ENCODE data around the gene MBNL1.

MBNL1 gene

DNA sequence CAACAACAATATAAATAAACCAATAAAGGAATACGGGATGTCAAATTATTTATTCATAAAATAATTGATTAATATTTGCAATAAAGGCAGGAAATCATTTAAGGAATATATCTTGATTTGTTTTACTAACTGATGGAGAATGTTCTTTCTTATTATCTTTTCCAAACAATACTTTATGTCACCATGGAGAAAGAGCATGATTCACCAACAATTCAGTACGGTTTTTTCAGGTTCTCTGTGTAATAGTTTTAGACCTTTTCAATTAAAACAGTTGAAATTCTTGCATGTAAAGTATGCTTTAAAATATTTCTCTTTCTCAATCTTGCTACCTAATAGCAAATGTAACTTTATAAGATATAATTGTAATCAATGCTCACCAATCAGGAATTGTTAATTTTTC is 41.7 kb upstream of the MBNL1 start:
- DNase-seq (ENCODE audit: extremely low spot score), result no peak
- TF ChIP-seq, protein P1, sequence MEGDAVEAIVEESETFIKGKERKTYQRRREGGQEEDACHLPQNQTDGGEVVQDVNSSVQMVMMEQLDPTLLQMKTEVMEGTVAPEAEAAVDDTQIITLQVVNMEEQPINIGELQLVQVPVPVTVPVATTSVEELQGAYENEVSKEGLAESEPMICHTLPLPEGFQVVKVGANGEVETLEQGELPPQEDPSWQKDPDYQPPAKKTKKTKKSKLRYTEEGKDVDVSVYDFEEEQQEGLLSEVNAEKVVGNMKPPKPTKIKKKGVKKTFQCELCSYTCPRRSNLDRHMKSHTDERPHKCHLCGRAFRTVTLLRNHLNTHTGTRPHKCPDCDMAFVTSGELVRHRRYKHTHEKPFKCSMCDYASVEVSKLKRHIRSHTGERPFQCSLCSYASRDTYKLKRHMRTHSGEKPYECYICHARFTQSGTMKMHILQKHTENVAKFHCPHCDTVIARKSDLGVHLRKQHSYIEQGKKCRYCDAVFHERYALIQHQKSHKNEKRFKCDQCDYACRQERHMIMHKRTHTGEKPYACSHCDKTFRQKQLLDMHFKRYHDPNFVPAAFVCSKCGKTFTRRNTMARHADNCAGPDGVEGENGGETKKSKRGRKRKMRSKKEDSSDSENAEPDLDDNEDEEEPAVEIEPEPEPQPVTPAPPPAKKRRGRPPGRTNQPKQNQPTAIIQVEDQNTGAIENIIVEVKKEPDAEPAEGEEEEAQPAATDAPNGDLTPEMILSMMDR (IDR thresholded peaks at IDR 0.05; ENCODE audit: control extremely low read depth, extremely low read depth, low read depth, missing control alignments), result no peak
- CTCF ChIA-PET, result no interaction called here
- POLR2A ChIA-PET, result no interaction called here

DNA sequence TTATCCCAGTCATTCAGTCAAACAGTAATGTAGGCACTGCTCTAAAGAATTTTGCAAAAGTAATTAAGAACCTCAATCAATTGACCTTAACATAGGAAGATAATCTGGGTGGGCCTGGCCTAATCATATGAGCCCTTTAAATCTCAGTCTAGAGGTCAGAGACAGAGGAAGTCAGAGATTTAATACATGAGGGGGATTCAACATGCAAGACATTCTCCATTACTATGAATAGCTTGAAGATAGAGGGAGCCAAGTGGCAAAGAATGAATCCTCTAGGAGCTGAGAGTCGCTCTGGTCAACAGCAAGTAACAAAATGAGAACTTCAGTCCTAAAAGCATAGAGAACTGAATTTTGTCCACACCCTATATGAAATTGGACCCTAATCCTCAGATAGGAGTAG is 39.0 kb upstream of the MBNL1 start:
- ChIA-PET CTCF (interaction anchor here (1.8 kb wide), 1 partner anchor 26 kb away, joined by 6 read pairs; no protein-coding TSS in a partner anchor), POLR2A (no interaction called here)
- no peak for DNase-seq (ENCODE audit: extremely low spot score)
- TF ChIP-seq, protein P1 (IDR thresholded peaks at IDR 0.05; ENCODE audit: control extremely low read depth, extremely low read depth, low read depth, missing control alignments), result no peak

DNA sequence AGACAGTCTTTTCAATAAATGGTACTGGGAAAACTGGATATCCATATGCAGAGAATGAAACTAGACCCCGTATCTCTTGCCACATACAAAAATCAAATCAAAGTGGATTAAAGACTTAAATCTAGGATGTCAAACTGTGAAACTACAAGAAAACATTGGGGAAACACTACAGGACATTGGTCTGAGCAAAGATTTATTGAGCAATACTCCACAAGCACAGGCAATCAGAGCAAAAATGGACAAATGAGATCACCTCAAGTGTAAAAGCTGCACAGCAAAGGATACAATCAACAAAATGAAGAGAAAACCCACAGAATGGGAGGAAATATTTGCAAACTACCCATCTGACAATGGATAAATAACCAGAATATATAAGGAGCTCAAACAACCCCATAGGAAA is 38.4 kb upstream of the MBNL1 start:
- TF ChIP-seq, protein P1 (IDR thresholded peaks at IDR 0.05; ENCODE audit: control extremely low read depth, extremely low read depth, low read depth, missing control alignments), result no peak
- CTCF ChIA-PET, result interaction anchor here (1.8 kb wide), 1 partner anchor 26 kb away, joined by 6 read pairs; no protein-coding TSS in a partner anchor

DNA sequence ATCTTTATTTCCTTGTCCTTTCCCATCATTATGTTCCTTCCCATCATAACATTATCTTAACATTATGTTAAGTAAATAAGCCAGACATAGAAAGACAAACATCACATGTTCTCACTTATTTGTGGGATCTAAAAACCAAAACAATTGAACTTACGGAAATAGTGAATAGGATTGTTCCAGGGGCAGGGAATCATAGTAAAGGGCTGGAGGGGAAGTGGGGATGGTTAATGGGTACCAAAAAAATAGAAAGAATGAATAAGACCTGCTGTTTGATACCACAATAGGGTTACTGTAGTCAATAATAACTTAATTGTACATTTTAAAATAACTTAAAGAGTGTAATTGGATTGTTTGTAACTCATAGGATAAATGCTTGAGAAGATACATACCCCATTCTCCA is 36.7 kb upstream of the MBNL1 start:
- no peak for DNase-seq (ENCODE audit: extremely low spot score)
- ChIA-PET CTCF (no interaction called here), POLR2A (no interaction called here)
- TF ChIP-seq, protein P1 (IDR thresholded peaks at IDR 0.05; ENCODE audit: control extremely low read depth, extremely low read depth, low read depth, missing control alignments), result no peak

More for the DNA sequence above, 38.4 kb upstream of the MBNL1 start:
- POLR2A ChIA-PET, result no interaction called here
- no peak for DNase-seq (ENCODE audit: extremely low spot score)

DNA sequence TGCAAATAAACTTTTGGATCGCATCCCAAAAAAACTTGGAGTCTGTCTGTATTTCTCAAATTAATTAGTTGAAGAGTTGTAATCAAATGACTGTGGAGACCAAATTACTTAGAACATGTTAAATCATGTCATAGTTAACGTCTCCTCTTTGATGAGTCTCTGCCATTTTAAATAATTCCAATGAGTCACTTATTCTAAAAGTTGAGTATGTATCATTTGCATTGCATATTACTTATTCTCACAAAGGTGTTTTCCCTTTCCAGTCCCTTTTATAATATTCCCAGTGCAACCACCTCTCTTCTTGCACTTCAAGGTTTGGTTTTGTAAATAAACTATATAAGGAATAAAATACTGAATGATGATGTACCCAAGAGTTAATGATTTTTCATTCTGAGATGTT is 36.0 kb upstream of the MBNL1 start:
- TF ChIP-seq, protein P1 (IDR thresholded peaks at IDR 0.05; ENCODE audit: control extremely low read depth, extremely low read depth, low read depth, missing control alignments), result no peak
- ChIA-PET CTCF (interaction anchor here (1.0 to 1.8 kb wide), 3 partner anchors 15 to 240 kb away, joined by 4 to 6 read pairs (median 5); no protein-coding TSS in a partner anchor), POLR2A (no interaction called here)
- DNase-seq (ENCODE audit: extremely low spot score), result no peak

DNA sequence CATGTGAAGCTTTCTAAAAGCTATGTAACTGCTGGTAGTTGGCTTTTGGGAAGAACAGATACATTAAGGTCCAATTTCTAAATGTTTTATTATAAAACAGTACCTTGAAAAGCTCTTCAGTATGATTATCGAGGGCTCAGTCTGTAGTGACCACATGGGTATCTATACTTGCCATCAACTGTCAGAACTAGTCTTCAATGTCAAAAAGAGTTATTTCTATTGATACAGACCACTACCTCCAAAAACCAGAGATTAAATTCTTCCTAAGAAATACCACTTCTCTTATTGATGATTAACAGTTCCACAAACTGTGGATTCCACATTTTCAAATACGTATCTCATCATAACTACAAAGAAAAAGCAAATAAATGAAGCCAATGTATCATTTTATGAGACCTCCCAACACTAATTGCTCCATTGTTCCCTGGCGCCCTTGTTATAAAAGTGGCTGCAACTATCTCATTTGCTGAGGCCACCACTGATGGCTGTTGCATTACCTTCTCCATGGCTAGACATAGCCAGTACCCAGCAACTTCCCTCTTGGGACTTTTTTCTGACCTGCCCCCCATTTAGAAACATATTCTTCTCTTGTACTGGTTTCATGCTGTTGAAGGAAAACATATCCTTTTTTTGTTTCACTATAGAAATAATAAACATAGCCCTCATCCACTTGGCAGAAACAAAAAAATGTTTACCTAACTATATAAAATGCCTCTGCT is 33.9 kb upstream of the MBNL1 start:
- TF ChIP-seq, protein P1 (IDR thresholded peaks at IDR 0.05; ENCODE audit: control extremely low read depth, extremely low read depth, low read depth, missing control alignments), result no peak
- ChIA-PET CTCF (interaction anchor here (0.9 to 2.0 kb wide), 3 partner anchors 8 to 22 kb away, joined by 4 to 6 read pairs (median 6); no protein-coding TSS in a partner anchor), POLR2A (no interaction called here)
- no peak for DNase-seq (ENCODE audit: extremely low spot score)
